Calu3 (cell line): ENCODE measurements around the gene ALG14. TPM values are rescaled to one million over a fixed set of nuclear protein-coding genes. Genes with fewer than 3 reads are reported as not detected.

Experiments
- BruUV-seq: library from RNA; stranded (reverse); fragments of 400-500 nt; replicated peaks from 2 replicates; lab custom pipeline; 2021; lab: Mats Ljungman, UMichigan
- CTCF ChIA-PET: fragments of 300-600 bp; sonication (Branson Sonifier 250); formaldehyde crosslinking; loops from one replicate; lab custom pipeline; 2022; ENCODE audit warnings: antibody characterized with exemption; lab: Charles Lee
- DNase-seq: peaks from one replicate; pipeline ENCODE4 v3.0.0; 2022
- H3K27ac Mint-ChIP-seq: one replicate; pipeline ENCODE4 v1.8.0; 2022; ENCODE audit warnings: mixed read lengths; ENCODE audit not compliant: unreplicated experiment
- H3K27me3 Mint-ChIP-seq: one replicate; pipeline ENCODE4 v1.8.0; 2022; ENCODE audit warnings: mixed read lengths; ENCODE audit not compliant: unreplicated experiment
- H3K36me3 Mint-ChIP-seq: one replicate; pipeline ENCODE4 v1.8.0; 2022; ENCODE audit warnings: mild to moderate bottlenecking, moderate library complexity, mixed read lengths; ENCODE audit not compliant: insufficient read depth, unreplicated experiment
- H3K4me1 Mint-ChIP-seq: one replicate; pipeline ENCODE4 v1.8.0; 2022; ENCODE audit warnings: mild to moderate bottlenecking, low read depth, mixed read lengths; ENCODE audit not compliant: unreplicated experiment
- H3K4me3 Mint-ChIP-seq: one replicate; pipeline ENCODE4 v1.8.0; 2022; ENCODE audit warnings: mild to moderate bottlenecking, low read depth, moderate library complexity, mixed read lengths; ENCODE audit not compliant: unreplicated experiment
- H3K9me3 Mint-ChIP-seq: one replicate; pipeline ENCODE4 v1.8.0; 2022; ENCODE audit warnings: low read depth, mixed read lengths; ENCODE audit not compliant: unreplicated experiment
- CTCF ChIP-seq: fragments of 200-600 bp; IDR thresholded peaks from one replicate; pipeline ENCODE4 v1.8.0; 2022; ENCODE audit warnings: antibody characterized with exemption; ENCODE audit not compliant: unreplicated experiment
- intact Hi-C: fragments of 100-400 bp; cut with micrococcal nuclease; formaldehyde crosslinking; loops from one replicate; pipeline ENCODE4 v1.10.0; 2022; ENCODE audit not compliant: unreplicated experiment
- total RNA-seq: library from RNA; stranded (reverse); gene quantifications from 2 replicates; pipeline ENCODE4 v1.2.3, GENCODE V29; 2022

Gene ALG14
- total RNA-seq, 1 experiment from 2014 or later: 5.8 TPM

- no peak for DNase-seq
- intact Hi-C loops: no loop called here
- Mint-ChIP-seq H3K36me3 (no peaks in the 10 kb centered on the region), H3K9me3 (no peaks in the 10 kb centered on the region), H3K4me3 (no peak overlapping the region), H3K27me3 (no peaks in the 10 kb centered on the region), H3K27ac (no peak overlapping the region), H3K4me1 (peaks cover 33% of the 10 kb centered on the region)
- no TSS peak for BruUV-seq
- CTCF ChIA-PET: no interaction called here
- no peak for TF ChIP-seq CTCF
These were observed 134.9 kb downstream of the ALG14 start for GRCh38 chr1:94937820-94938219.

- CTCF ChIA-PET: interaction anchor here (1.1 kb wide), 1 partner anchor 105 kb away, joined by 5 read pairs; no protein-coding TSS in a partner anchor
These were observed 135.7 kb downstream of the ALG14 start for GRCh38 chr1:94936861-94937620.

GRCh38 chr1:94935476-94935875 lies 137.3 kb downstream of the ALG14 start:
- intact Hi-C loops: no loop called here
- DNase-seq: no peak
- H3K27ac Mint-ChIP-seq: no peak overlapping the region
- no TSS peak for BruUV-seq
- H3K27me3 Mint-ChIP-seq: no peaks in the 10 kb centered on the region
- H3K4me3 Mint-ChIP-seq: no peak overlapping the region
- no peaks in the 10 kb centered on the region for H3K36me3 Mint-ChIP-seq
- TF ChIP-seq CTCF: no peak
- H3K4me1 Mint-ChIP-seq: peaks cover 33% of the 10 kb centered on the region
- H3K9me3 Mint-ChIP-seq: no peaks in the 10 kb centered on the region
- CTCF ChIA-PET: no interaction called here

More at GRCh38 chr1:94936861-94937620, 135.7 kb downstream of the ALG14 start:
- no peaks in the 10 kb centered on the region for H3K36me3 Mint-ChIP-seq
- TF ChIP-seq CTCF: no peak
- no peaks in the 10 kb centered on the region for H3K9me3 Mint-ChIP-seq
- no peak for DNase-seq
- intact Hi-C loops: no loop called here
- H3K27ac Mint-ChIP-seq: no peak overlapping the region
- no TSS peak for BruUV-seq
- H3K4me1 Mint-ChIP-seq: peaks cover 33% of the 10 kb centered on the region
- H3K27me3 Mint-ChIP-seq: no peaks in the 10 kb centered on the region
- H3K4me3 Mint-ChIP-seq: no peak overlapping the region

- Mint-ChIP-seq H3K36me3 (no peaks in the 10 kb centered on the region), H3K4me3 (no peak overlapping the region), H3K27ac (no peak overlapping the region), H3K27me3 (no peaks in the 10 kb centered on the region), H3K9me3 (no peaks in the 10 kb centered on the region), H3K4me1 (peaks cover 33% of the 10 kb centered on the region)
- CTCF ChIA-PET: no interaction called here
- no TSS peak for BruUV-seq
- no peak for TF ChIP-seq CTCF
- intact Hi-C loops: no loop called here
- no peak for DNase-seq
These were observed 137.7 kb downstream of the ALG14 start for GRCh38 chr1:94935034-94935433.
